HFFc6 (cell line): ENCODE measurements around the gene LMTK2. TPM values are rescaled to one million over a fixed set of nuclear protein-coding genes. Genes with fewer than 3 reads are reported as not detected.

Experiments used
- DNase-seq: peaks from one replicate; pipeline ENCODE4 v3.0.0-alpha.2; 2018
- H3K27ac Mint-ChIP-seq: 2 replicates; pipeline ENCODE4 v1.8.0; 2020; ENCODE audit warnings: mild to moderate bottlenecking, mixed read lengths
- H3K27me3 Mint-ChIP-seq: 2 replicates; pipeline ENCODE4 v1.8.0; 2021; ENCODE audit warnings: mild to moderate bottlenecking, moderate library complexity, mixed read lengths; ENCODE audit not compliant: insufficient read depth
- H3K36me3 Mint-ChIP-seq: 2 replicates; pipeline ENCODE4 v1.8.0; 2021; ENCODE audit warnings: low read depth, mixed read lengths
- H3K4me1 Mint-ChIP-seq: 2 replicates; pipeline ENCODE4 v1.8.0; 2020; ENCODE audit warnings: low read depth, mixed read lengths
- H3K4me3 Mint-ChIP-seq: 2 replicates; pipeline ENCODE4 v1.8.0; 2020; ENCODE audit warnings: mild to moderate bottlenecking, moderate library complexity, mixed read lengths
- H3K9me3 Mint-ChIP-seq: 2 replicates; pipeline ENCODE4 v1.8.0; 2020; ENCODE audit warnings: mild to moderate bottlenecking, mixed read lengths
- total RNA-seq, 6 experiments: library from RNA; stranded (reverse); fragmentation: NEBNext Ultra II Directional; extraction: Animal tissue kit (Norgen Biotek cat#: 25700); gene quantifications; 2 replicates in 1 of 6; 3 replicates in 5 of 6; pipeline ENCODE4 v1.2.3, GENCODE V29; 2021
- TF ChIP-seq, protein P1 (sequence below): fragments of 200-600 bp; sonication (generic); IDR thresholded peaks from 2 replicates; pipeline ENCODE4 v1.5.0; 2021; ENCODE audit warnings: antibody characterized with exemption, mild to moderate bottlenecking

Gene LMTK2
- total RNA-seq, 6 experiments from 2014 or later = 9.2 to 13.5 (median 10.0) TPM

DNA sequence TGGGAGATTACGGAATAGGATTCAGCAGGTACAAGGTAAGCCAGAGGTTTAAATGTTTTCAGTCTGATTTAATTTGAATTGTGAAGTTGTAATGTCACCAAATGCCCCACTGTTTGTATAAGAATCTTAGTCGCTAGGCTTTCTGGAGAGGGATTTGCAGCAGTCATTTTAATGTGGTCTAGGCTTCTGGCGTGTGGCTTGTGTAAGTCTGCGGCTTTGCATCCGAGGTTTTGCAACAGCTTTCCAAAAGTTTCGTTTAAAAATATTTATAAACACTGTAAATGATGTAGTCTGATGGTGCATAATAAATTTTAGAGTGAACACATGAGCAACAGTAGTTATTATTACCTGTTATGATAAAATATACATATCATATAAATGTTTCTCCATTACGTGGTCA lies 78.4 kb downstream of the LMTK2 start:
- no peak overlapping the region for H3K4me3 Mint-ChIP-seq
- peaks cover 20% of the 10 kb centered on the region for H3K4me1 Mint-ChIP-seq
- TF ChIP-seq, protein P1, sequence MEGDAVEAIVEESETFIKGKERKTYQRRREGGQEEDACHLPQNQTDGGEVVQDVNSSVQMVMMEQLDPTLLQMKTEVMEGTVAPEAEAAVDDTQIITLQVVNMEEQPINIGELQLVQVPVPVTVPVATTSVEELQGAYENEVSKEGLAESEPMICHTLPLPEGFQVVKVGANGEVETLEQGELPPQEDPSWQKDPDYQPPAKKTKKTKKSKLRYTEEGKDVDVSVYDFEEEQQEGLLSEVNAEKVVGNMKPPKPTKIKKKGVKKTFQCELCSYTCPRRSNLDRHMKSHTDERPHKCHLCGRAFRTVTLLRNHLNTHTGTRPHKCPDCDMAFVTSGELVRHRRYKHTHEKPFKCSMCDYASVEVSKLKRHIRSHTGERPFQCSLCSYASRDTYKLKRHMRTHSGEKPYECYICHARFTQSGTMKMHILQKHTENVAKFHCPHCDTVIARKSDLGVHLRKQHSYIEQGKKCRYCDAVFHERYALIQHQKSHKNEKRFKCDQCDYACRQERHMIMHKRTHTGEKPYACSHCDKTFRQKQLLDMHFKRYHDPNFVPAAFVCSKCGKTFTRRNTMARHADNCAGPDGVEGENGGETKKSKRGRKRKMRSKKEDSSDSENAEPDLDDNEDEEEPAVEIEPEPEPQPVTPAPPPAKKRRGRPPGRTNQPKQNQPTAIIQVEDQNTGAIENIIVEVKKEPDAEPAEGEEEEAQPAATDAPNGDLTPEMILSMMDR = no peak
- peaks cover 8% of the 10 kb centered on the region for H3K36me3 Mint-ChIP-seq
- H3K9me3 Mint-ChIP-seq = no peaks in the 10 kb centered on the region
- H3K27ac Mint-ChIP-seq = peak overlapping the region; percentile 35; the same call in 1 of the 2 replicates
- H3K27me3 Mint-ChIP-seq = no peaks in the 10 kb centered on the region; the same call in none of the 2 replicates
- DNase-seq = no peak

DNA sequence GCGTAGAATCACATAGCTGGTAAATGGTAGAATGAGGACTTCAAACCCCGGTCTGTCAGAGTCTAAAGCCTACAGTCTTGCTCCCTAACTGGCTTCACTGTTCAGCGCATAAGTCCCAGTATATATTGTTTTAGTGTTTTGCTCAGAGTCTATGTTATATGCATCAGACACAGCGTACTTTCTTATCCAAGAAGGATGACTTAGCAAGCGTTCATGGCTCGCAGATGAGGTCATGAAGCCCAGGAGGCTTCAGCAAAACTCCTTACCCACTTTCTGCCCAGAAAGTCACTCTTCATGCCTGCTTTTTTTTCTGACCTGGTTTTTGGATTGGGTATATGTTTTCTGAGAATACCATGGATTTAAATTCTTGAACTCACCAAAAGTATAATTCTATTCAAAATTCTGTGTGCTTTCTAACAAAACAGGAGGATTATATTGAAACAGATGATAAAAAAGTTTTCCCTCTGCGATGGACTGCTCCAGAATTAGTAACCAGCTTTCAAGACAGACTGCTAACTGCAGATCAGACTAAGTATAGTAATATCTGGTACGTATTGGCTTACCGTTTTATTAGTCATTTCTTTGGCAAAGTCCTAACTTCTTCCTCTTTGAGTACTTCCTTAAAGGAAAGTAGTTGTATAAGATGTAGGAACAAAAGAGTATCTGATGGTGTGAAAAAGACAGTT lies 79.9 kb downstream of the LMTK2 start:
- H3K4me1 Mint-ChIP-seq = peaks cover 20% of the 10 kb centered on the region
- no peaks in the 10 kb centered on the region for H3K9me3 Mint-ChIP-seq
- H3K36me3 Mint-ChIP-seq = peaks cover 4% of the 10 kb centered on the region
- peak; percentile 58 for DNase-seq
- no peaks in the 10 kb centered on the region; the same call in none of the 2 replicates for H3K27me3 Mint-ChIP-seq
- H3K4me3 Mint-ChIP-seq = peak overlapping the region; percentile 71
- TF ChIP-seq, protein P1 = no peak
- peak overlapping the region; percentile 89 for H3K27ac Mint-ChIP-seq

DNA sequence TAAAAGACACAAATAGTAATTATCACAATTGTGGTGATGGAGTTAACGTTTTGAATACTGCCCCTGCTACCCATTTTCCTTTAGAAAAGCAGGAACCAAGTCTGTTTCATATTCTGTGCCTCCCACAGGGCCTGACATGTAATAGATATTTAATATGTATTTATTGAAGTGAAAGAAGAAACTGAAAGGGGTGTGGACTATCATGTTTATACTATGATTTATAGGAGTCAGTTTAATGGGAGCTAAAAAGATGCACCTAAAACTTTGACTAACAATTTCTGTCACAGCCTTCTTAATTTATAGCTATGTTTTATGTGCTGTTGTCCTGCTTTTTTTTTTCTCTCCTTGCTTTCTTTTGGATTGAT lies 80.5 kb downstream of the LMTK2 start:
- TF ChIP-seq, protein P1 = no peak
- no peak for DNase-seq
- Mint-ChIP-seq H3K27ac (peak overlapping the region; percentile 89), H3K4me1 (peaks cover 20% of the 10 kb centered on the region), H3K36me3 (peaks cover 4% of the 10 kb centered on the region), H3K27me3 (no peaks in the 10 kb centered on the region; the same call in none of the 2 replicates), H3K9me3 (no peaks in the 10 kb centered on the region), H3K4me3 (peak overlapping the region; percentile 71; the same call in 1 of the 2 replicates)

DNA sequence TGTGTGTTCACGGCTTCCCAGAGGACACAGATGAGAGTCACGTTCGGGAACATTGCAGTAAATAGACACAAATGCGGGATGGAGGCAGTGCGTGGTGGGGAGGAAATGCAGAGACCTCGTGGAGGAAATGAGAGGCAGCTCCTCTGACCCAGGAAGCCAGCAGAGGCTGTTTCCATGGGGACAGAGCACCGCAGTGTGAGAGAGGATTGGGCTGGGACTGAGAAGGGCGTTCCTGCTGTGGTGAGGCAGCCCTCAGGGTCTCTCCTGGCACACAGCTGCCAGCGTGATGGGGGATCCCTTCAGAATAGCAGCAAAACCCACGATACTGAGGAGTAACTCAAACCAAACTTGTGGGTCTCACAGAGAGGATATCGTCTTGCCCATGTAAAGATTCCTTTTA lies 82.9 kb downstream of the LMTK2 start:
- Mint-ChIP-seq H3K9me3 (no peaks in the 10 kb centered on the region), H3K4me1 (peaks cover 26% of the 10 kb centered on the region), H3K27ac (no peak overlapping the region), H3K36me3 (peaks cover 4% of the 10 kb centered on the region), H3K27me3 (no peaks in the 10 kb centered on the region; the same call in 1 of the 2 replicates), H3K4me3 (no peak overlapping the region)
- TF ChIP-seq, protein P1 = no peak
- DNase-seq = no peak

- H3K4me1 Mint-ChIP-seq = peaks cover 23% of the 10 kb centered on the region
- H3K27me3 Mint-ChIP-seq = no peaks in the 10 kb centered on the region; the same call in 1 of the 2 replicates
- TF ChIP-seq, protein P1 = no peak
- peaks cover 4% of the 10 kb centered on the region for H3K36me3 Mint-ChIP-seq
- no peak overlapping the region for H3K27ac Mint-ChIP-seq
- H3K4me3 Mint-ChIP-seq = no peak overlapping the region
- no peak for DNase-seq
- no peaks in the 10 kb centered on the region for H3K9me3 Mint-ChIP-seq
Observed at GRCh38 chr7:98191668-98192431, 85.2 kb downstream of the LMTK2 start.
